Karpas-422 (cell line): Measurements from ENCODE around the gene DYNC2I2. TPM values are rescaled to one million over a fixed set of nuclear protein-coding genes. Genes with fewer than 3 reads are reported as not detected.
"Not testable (repeated sequence)": the region's sequence is repeated elsewhere in the genome, so short reads cannot be mapped to it uniquely, and the experiment has no call there.

ENCODE experiments used
- DNase-seq: peaks from one replicate; pipeline ENCODE4 v3.0.0-alpha.2; 2015
- H2AFZ ChIP-seq: fragments of 200-600 bp; sonication (generic); 2 replicates; pipeline ENCODE4 v1.6.1; 2014; ENCODE audit warnings: antibody characterized with exemption, low read length, mixed read lengths
- H3K27ac ChIP-seq: fragments of 200-600 bp; sonication (generic); 2 replicates; pipeline ENCODE4 v1.5.1; 2014; ENCODE audit warnings: mild to moderate bottlenecking, low read length, moderate library complexity
- H3K27me3 ChIP-seq: fragments of 200-600 bp; sonication (generic); 2 replicates; pipeline ENCODE4 v1.6.1; 2014; ENCODE audit warnings: low read length, mixed read lengths
- H3K36me3 ChIP-seq: fragments of 200-600 bp; sonication (generic); 2 replicates; pipeline ENCODE4 v1.6.1; 2014; ENCODE audit warnings: low read length, mixed read lengths; ENCODE audit not compliant: insufficient read depth
- H3K4me1 ChIP-seq: fragments of 200-600 bp; sonication (generic); 2 replicates; pipeline ENCODE4 v1.6.1; 2014; ENCODE audit warnings: mild to moderate bottlenecking, low read length, mixed read lengths
- H3K4me2 ChIP-seq: fragments of 200-600 bp; sonication (generic); 2 replicates; pipeline ENCODE4 v1.6.1; 2014; ENCODE audit warnings: low read length, low read depth, mild to moderate bottlenecking; ENCODE audit not compliant: poor library complexity, severe bottlenecking
- H3K4me3 ChIP-seq: fragments of 200-600 bp; sonication (generic); 2 replicates; pipeline ENCODE4 v1.5.1; 2014; ENCODE audit warnings: mild to moderate bottlenecking, antibody characterized with exemption, low read length, mixed read lengths
- H3K79me2 ChIP-seq: fragments of 200-600 bp; sonication (generic); 2 replicates; pipeline ENCODE4 v1.6.1; 2014; ENCODE audit warnings: mild to moderate bottlenecking, low read length, mixed read lengths
- H3K9ac ChIP-seq: fragments of 200-600 bp; sonication (generic); 2 replicates; pipeline ENCODE4 v1.6.0; 2014; ENCODE audit warnings: low read length
- H3K9me2 ChIP-seq: fragments of 200-600 bp; sonication (generic), shearing (Covaris generic); replicated peaks from 2 replicates; pipeline ENCODE4 v1.6.0; 2014; ENCODE audit warnings: mild to moderate bottlenecking, low read length, moderate library complexity; ENCODE audit not compliant: insufficient read depth
- H3K9me3 ChIP-seq: fragments of 300-700, 200-600 bp; sonication (generic); 2 replicates; pipeline ENCODE4 v1.6.1; 2014; ENCODE audit warnings: low read length, mixed read lengths
- H4K20me1 ChIP-seq: fragments of 200-600 bp; sonication (generic); 2 replicates; pipeline ENCODE4 v1.6.1; 2014; ENCODE audit warnings: mild to moderate bottlenecking, antibody characterized with exemption, low read length, low read depth; ENCODE audit not compliant: insufficient read depth
- total RNA-seq: library from RNA; depleted of rRNA; stranded (reverse); fragments of >200 nt; shearing (Covaris generic); gene quantifications from 2 replicates; pipeline ENCODE4 v1.2.3, GENCODE V29; 2014; ENCODE audit warnings: low replicate concordance

Gene DYNC2I2
- total RNA-seq, 1 experiment from 2014 or later: 38.9 TPM

DNA sequence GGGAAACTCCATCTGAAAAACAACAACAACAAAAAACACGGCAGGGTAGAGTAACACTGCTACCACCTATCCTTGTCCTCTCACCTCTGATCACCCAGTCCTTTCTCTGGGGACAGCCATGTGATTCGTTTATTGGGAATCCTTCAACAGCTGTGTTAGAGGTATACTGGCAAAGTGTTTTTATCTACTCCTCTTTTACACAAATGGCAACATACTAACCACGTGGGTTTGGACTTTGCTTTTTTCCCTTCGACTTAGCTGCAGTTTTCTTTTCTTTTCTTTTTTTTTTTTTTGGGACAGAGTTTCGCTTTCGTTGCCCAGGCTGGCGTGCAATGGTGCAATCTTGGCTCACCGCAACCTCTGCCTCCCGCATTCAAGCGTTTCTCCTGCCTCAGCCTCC lies 21.1 kb upstream of the DYNC2I2 start:
- DNase-seq: no peak
- Histone ChIP-seq H3K4me3 (no peak overlapping the region), H3K9me3 (no peaks in the 10 kb centered on the region), H3K79me2 (peaks cover 22% of the 10 kb centered on the region), H3K9ac (no peak overlapping the region), H3K27ac (no peak overlapping the region), H3K4me2 (no peak overlapping the region), H3K27me3 (no peaks in the 10 kb centered on the region), H3K4me1 (peaks cover 5% of the 10 kb centered on the region), H2AFZ (no peak overlapping the region), H3K36me3 (no peaks in the 10 kb centered on the region; the same call in 1 of the 2 replicates), H4K20me1 (no peaks in the 10 kb centered on the region), H3K9me2 (no peaks in the 10 kb centered on the region)

DNA sequence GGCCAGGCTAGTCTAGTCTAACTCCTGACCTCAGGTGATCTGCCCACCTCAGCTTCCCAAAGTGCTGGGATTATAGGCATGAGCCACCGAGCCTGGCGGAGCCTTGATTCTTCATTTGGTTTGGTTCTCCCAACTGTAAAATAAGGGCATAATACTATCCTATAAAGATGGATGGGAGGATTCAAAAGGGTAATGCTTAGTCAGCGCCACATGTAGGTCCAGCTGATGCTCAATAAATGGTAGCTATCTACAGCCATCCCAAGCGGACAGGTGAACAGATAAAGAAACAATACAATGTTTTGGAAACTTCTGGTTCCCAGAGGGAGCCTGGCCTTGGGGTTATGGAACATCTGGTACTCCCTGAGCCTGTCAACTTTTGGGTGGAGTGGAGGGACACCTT lies 18.7 kb upstream of the DYNC2I2 start:
- H3K4me2 ChIP-seq: no peak overlapping the region
- no peak overlapping the region for H3K4me3 ChIP-seq
- no peak overlapping the region for H2AFZ ChIP-seq
- H3K27ac ChIP-seq: no peak overlapping the region
- H3K79me2 ChIP-seq: 0 out of 2 replicates have a peak, but pooled peaks cover 10% of the 10 kb centered on the region
- H4K20me1 ChIP-seq: no peaks in the 10 kb centered on the region
- H3K27me3 ChIP-seq: no peaks in the 10 kb centered on the region
- H3K36me3 ChIP-seq: no peaks in the 10 kb centered on the region; the same call in 1 of the 2 replicates
- DNase-seq: no peak
- H3K9me2 ChIP-seq: no peaks in the 10 kb centered on the region
- H3K9me3 ChIP-seq: no peaks in the 10 kb centered on the region
- no peak overlapping the region for H3K9ac ChIP-seq
- no peaks in the 10 kb centered on the region for H3K4me1 ChIP-seq

DNA sequence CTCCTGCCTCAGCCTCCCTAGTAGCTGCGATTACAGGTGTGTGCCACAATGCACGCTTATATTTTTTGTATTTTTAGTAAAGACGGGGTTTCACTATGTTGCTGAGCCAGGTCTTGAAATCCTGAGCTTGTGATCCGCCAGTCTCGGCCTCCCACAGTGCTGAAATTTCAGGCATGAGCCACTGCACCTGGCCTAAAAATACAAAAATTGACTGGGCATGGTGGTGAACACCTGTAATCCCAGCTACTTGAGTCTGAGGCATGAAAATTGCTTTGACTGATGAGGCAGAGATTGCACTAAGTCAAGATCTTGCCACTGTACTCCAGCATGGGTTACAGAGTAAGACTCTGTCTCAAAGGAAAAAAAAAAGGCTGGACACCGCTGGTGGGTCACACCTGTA lies 13.1 kb upstream of the DYNC2I2 start:
- no peak overlapping the region for H3K27ac ChIP-seq

DNA sequence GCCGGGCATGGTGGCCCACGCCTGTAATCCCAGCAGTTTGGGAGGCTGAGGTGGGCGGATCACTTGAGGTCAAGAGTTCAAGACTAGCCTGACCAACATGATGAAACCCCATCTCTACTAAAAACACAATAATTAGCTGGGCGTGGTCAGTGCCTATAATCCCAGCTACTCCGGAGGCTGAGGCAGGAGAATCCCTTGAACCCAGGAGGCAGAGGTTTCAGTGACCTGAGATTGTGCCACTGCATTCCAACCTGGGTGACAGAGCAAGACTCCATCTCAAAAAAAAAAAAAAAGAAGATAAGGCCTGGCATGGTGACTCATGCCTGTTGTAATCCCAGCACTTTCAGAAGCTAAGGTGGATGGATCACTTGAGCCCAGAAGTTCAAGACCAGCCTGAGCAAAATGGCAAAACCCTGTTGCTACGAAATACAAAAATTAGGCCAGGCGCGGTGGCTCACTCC lies 9.9 kb upstream of the DYNC2I2 start:
- H3K4me3 ChIP-seq, H3K4me1 ChIP-seq, H3K9me2 ChIP-seq, H2AFZ ChIP-seq, H3K79me2 ChIP-seq, H3K27ac ChIP-seq, H3K9ac ChIP-seq, H3K4me2 ChIP-seq, H4K20me1 ChIP-seq, H3K27me3 ChIP-seq, H3K36me3 ChIP-seq, H3K9me3 ChIP-seq: not testable (repeated sequence)
- DNase-seq: peak; percentile 34

More for the DNA sequence above, 13.1 kb upstream of the DYNC2I2 start:
- Histone ChIP-seq H3K9ac (no peak overlapping the region), H3K79me2 (no peaks in the 10 kb centered on the region), H3K36me3 (no peaks in the 10 kb centered on the region), H4K20me1 (no peaks in the 10 kb centered on the region), H3K9me2 (no peaks in the 10 kb centered on the region), H2AFZ (no peak overlapping the region), H3K4me2 (no peak overlapping the region), H3K4me1 (no peaks in the 10 kb centered on the region), H3K4me3 (no peak overlapping the region), H3K9me3 (no peaks in the 10 kb centered on the region), H3K27me3 (no peaks in the 10 kb centered on the region)
- DNase-seq: peak; percentile 38

DNA sequence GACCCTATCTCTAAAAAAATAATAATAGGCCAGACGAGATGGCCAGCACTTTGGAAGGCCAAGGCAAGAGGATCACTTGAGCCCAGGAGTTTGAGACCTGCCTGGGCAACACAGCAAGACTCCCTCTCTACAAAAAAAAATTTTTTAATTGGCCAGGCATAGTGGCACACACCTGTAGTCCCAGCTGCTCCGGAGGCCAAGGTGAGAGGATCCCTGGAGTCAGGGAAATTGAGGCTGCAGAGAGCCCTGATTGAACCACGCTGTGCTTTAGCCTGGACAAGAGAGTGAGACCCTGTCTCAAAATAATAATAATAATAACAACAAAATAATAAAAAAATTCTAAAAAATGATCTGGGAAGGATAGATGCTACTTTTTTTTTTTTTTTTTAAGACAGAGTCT lies 1.1 kb upstream of the DYNC2I2 start:
- Histone ChIP-seq H3K4me2 (no peak overlapping the region), H3K9me2 (no peaks in the 10 kb centered on the region), H3K79me2 (peaks cover 9% of the 10 kb centered on the region), H3K27ac (no peak overlapping the region), H2AFZ (no peak overlapping the region), H3K4me3 (no peak overlapping the region), H3K9ac (no peak overlapping the region), H3K36me3 (no peaks in the 10 kb centered on the region), H3K9me3 (no peaks in the 10 kb centered on the region), H4K20me1 (no peaks in the 10 kb centered on the region), H3K27me3 (no peaks in the 10 kb centered on the region), H3K4me1 (peaks cover 13% of the 10 kb centered on the region)
- no peak for DNase-seq

DNA sequence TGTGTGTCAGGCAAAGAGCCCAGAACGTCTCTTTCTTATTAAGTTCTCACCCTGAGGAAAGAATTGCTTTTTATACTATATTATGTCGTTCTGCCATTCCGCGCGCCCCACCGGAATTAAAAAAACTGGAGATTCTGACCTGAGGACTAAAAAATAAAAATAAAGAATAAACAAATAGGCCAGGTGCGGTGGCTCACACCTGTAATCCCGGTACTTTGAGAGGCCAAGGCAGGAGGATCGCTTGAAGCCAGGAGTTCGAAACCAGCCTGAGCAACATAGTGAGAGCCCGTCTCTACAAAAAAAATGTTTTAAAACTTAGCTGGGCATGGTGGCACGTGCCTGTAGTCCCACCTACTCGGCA lies 677 bp upstream of the DYNC2I2 start:
- Histone ChIP-seq H3K27ac (peak overlapping the region; percentile 88), H3K9me3 (no peaks in the 10 kb centered on the region), H3K4me2 (peak overlapping the region; percentile 74), H3K27me3 (no peaks in the 10 kb centered on the region), H2AFZ (peak overlapping the region; percentile 86; the same call in 1 of the 2 replicates), H3K9ac (peak overlapping the region; percentile 92), H4K20me1 (no peaks in the 10 kb centered on the region), H3K9me2 (no peaks in the 10 kb centered on the region), H3K79me2 (peaks cover 9% of the 10 kb centered on the region), H3K36me3 (no peaks in the 10 kb centered on the region), H3K4me1 (peaks cover 13% of the 10 kb centered on the region), H3K4me3 (peak overlapping the region; percentile 83)
- no peak for DNase-seq

DNA sequence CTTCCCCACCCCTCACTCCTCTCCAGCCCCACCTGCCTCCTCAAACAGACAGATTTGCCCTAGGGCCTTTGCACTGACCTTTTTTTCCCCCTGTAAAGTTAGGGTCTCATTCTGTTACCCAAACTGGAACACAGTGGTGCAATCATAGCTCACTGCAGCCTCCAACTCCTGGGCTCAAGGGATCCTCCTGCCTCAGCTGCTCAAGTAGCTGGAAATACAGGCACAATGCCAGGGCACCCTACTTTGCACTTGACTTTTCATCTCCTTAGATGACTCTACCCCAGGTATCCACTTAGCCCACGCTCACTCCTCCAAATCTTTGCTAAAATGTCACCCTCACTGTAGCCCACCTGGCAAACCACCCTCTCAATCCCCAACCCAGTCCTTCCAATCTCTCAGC lies 2.2 kb downstream of the DYNC2I2 start:
- H3K4me1 ChIP-seq: peaks cover 13% of the 10 kb centered on the region
- H3K9ac ChIP-seq: 0 out of 2 replicates have a peak overlapping the region, but pooled peaks have one; percentile 13
- DNase-seq: peak; percentile 33
- H3K27ac ChIP-seq: 0 out of 2 replicates have a peak overlapping the region, but pooled peaks have one; percentile 16
- no peaks in the 10 kb centered on the region for H3K27me3 ChIP-seq
- H3K9me2 ChIP-seq: no peaks in the 10 kb centered on the region
- no peaks in the 10 kb centered on the region for H3K36me3 ChIP-seq
- no peaks in the 10 kb centered on the region for H4K20me1 ChIP-seq
- no peak overlapping the region for H3K4me2 ChIP-seq
- H3K9me3 ChIP-seq: no peaks in the 10 kb centered on the region
- no peak overlapping the region for H3K4me3 ChIP-seq
- peaks cover 9% of the 10 kb centered on the region for H3K79me2 ChIP-seq
- no peak overlapping the region for H2AFZ ChIP-seq

DNA sequence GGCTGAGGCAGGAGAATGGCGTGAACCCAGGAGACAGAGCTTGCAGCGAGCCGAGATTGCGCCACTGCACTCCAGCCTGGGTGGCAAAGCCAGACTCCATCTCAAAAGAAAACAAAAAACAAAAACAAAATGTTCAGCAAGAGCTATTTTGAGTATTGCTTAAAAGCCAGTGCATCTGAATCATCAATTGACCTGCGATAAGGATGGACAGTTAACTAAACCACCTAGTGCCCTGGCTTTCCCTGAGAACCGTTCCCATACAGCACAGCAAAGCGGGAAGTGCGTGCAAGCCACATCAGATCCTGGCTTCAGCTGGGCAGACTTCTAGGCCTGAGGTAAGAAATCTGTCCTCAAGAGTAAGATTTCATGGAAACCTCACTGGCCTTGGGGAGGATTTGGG lies 2.7 kb downstream of the DYNC2I2 start:
- DNase-seq: no peak
- Histone ChIP-seq H3K27ac (no peak overlapping the region), H3K36me3 (no peaks in the 10 kb centered on the region), H3K4me1 (peaks cover 13% of the 10 kb centered on the region), H3K4me2 (no peak overlapping the region), H2AFZ (no peak overlapping the region), H3K9me3 (no peaks in the 10 kb centered on the region), H3K9me2 (no peaks in the 10 kb centered on the region), H4K20me1 (no peaks in the 10 kb centered on the region), H3K9ac (no peak overlapping the region), H3K27me3 (no peaks in the 10 kb centered on the region), H3K79me2 (peaks cover 9% of the 10 kb centered on the region), H3K4me3 (no peak overlapping the region)

DNA sequence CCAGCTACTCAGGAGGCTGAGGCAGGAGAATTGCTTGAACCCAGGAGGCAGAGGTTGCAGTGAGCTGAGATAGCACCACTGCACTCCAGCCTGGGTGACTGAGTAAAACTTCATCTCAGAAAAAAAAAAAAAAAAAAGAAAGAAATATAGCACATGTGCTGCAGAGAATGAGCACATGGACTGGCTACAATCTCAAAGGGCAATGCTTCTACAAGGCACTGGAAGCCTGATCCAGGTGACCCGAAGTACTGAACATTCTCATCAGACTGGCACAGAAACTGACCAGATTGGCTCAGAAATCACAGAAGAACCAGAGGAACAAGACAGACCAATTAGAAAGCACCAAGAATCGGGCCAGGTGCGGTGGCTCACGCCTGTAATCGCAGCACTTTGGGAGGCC lies 4.8 kb downstream of the DYNC2I2 start:
- DNase-seq: peak; percentile 38
- H2AFZ ChIP-seq: no peak overlapping the region
- peaks cover 8% of the 10 kb centered on the region for H3K4me1 ChIP-seq
- H3K9me2 ChIP-seq: no peaks in the 10 kb centered on the region
- no peak overlapping the region for H3K4me3 ChIP-seq
- H3K36me3 ChIP-seq: no peaks in the 10 kb centered on the region
- H3K4me2 ChIP-seq: no peak overlapping the region
- peaks cover 9% of the 10 kb centered on the region for H3K79me2 ChIP-seq
- H3K9ac ChIP-seq: no peak overlapping the region
- no peak overlapping the region for H3K27ac ChIP-seq
- no peaks in the 10 kb centered on the region for H3K9me3 ChIP-seq
- no peaks in the 10 kb centered on the region for H3K27me3 ChIP-seq
- no peaks in the 10 kb centered on the region for H4K20me1 ChIP-seq
